ENCODE data around the gene PPEF1.

DNA sequence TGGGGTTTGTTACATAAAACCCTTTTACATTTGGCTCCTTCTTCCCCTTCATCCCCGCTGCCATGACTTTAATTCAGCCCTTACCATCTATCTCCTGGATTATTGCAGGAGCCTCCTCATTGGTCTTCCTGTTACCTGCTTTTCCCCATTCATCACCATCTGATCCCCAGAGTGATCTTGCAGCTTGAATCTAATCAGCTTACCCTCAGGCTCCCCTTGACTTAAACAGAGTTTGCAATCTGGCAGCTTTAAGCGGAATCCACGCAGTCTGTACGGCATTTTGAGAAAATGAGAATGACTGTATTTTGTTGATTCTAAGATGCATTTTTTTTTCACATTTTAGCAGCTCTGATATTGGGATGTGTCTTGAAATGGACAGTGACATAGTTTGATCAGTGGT, 14.9 kb upstream of the PPEF1 start:
- TF ChIP-seq TAF1 (IDR thresholded peaks at IDR 0.05; ENCODE audit: low read depth), result no peak
- no peak for TF ChIP-seq NFIC (IDR thresholded peaks at IDR 0.05)
- TF ChIP-seq EP300 (IDR thresholded peaks at IDR 0.05; ENCODE audit: borderline replicate concordance), result no peak
- TF ChIP-seq YY1 (IDR thresholded peaks at IDR 0.05; ENCODE audit: low read depth), result no peak
- TF ChIP-seq, protein P1, sequence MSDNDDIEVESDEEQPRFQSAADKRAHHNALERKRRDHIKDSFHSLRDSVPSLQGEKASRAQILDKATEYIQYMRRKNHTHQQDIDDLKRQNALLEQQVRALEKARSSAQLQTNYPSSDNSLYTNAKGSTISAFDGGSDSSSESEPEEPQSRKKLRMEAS (IDR thresholded peaks at IDR 0.05), result no peak
- TF ChIP-seq, protein P2, sequence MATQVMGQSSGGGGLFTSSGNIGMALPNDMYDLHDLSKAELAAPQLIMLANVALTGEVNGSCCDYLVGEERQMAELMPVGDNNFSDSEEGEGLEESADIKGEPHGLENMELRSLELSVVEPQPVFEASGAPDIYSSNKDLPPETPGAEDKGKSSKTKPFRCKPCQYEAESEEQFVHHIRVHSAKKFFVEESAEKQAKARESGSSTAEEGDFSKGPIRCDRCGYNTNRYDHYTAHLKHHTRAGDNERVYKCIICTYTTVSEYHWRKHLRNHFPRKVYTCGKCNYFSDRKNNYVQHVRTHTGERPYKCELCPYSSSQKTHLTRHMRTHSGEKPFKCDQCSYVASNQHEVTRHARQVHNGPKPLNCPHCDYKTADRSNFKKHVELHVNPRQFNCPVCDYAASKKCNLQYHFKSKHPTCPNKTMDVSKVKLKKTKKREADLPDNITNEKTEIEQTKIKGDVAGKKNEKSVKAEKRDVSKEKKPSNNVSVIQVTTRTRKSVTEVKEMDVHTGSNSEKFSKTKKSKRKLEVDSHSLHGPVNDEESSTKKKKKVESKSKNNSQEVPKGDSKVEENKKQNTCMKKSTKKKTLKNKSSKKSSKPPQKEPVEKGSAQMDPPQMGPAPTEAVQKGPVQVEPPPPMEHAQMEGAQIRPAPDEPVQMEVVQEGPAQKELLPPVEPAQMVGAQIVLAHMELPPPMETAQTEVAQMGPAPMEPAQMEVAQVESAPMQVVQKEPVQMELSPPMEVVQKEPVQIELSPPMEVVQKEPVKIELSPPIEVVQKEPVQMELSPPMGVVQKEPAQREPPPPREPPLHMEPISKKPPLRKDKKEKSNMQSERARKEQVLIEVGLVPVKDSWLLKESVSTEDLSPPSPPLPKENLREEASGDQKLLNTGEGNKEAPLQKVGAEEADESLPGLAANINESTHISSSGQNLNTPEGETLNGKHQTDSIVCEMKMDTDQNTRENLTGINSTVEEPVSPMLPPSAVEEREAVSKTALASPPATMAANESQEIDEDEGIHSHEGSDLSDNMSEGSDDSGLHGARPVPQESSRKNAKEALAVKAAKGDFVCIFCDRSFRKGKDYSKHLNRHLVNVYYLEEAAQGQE (IDR thresholded peaks at IDR 0.05; ENCODE audit: low read depth), result no peak

Measured in Ishikawa (cell line).